ENCODE data around the gene IQCM. TPM values are rescaled to one million over a fixed set of nuclear protein-coding genes. Genes with fewer than 3 reads are reported as not detected.
"Not testable (repeated sequence)": the region's sequence is repeated elsewhere in the genome, so short reads cannot be mapped to it uniquely, and the experiment has no call there.

The IQCM gene
- total RNA-seq, 4 donors from 2014 or later: not detected

- 86 to 88% methylated on average over 2 of the region's 2 CpGs for WGBS, 2 donors
- DNase-seq: no peak
- intact Hi-C loops (cut with DNase I): no loop called here
- H3K27ac ChIP-seq: no peak overlapping the region
- no peaks in the 10 kb centered on the region for H3K9me3 ChIP-seq
- TF ChIP-seq CTCF (IDR thresholded peaks at IDR 0.05): no peak
- TF ChIP-seq POLR2A (IDR thresholded peaks at IDR 0.05): no peak
- H3K27me3 ChIP-seq: no peaks in the 10 kb centered on the region
- no peak overlapping the region for H3K4me3 ChIP-seq
- no peaks in the 10 kb centered on the region for H3K4me1 ChIP-seq
- H3K36me3 ChIP-seq: no peaks in the 10 kb centered on the region
Observed at GRCh38 chr4:149511558-149512298, 303.9 kb downstream of the IQCM start.

DNA sequence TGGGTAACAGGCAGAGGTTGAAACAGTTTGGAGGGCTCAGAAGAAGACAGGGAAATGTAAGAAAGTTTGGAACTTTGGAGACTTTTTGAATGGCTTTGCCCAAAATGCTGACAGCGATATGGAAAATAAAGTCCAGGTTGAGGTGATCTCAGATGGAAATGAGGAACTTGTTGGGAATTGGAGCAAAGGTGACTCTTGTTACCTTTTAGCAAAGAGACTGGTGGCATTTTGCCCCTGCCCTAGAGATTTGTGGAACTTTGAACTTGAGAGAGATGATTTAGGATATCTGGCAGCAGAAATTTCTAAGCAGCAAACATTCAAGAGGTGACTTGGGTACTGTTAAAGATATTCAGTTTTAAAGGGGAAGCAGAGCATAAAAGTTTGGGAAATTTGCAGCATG lies 308.3 kb downstream of the IQCM start:
- H3K9me3 ChIP-seq; H3K27ac ChIP-seq; H3K4me1 ChIP-seq; H3K36me3 ChIP-seq; DNase-seq; intact Hi-C loops (cut with DNase I); H3K4me3 ChIP-seq; H3K27me3 ChIP-seq: not testable (repeated sequence)
- WGBS, 2 donors: 92 to 95% methylated on average over 1 of the region's 1 CpG

- 58 to 67% methylated on average over 2 of the region's 2 CpGs for WGBS, 2 donors
- Histone ChIP-seq H3K27ac (no peak overlapping the region), H3K27me3 (no peaks in the 10 kb centered on the region), H3K4me1 (no peaks in the 10 kb centered on the region), H3K9me3 (no peaks in the 10 kb centered on the region), H3K36me3 (no peaks in the 10 kb centered on the region), H3K4me3 (no peak overlapping the region)
- DNase-seq: no peak
- intact Hi-C loops (cut with DNase I): no loop called here
- TF ChIP-seq POLR2A (IDR thresholded peaks at IDR 0.05): no peak
- TF ChIP-seq CTCF (IDR thresholded peaks at IDR 0.05): no peak
Observed at GRCh38 chr4:149500806-149501205, 314.8 kb downstream of the IQCM start.

- H3K27me3 ChIP-seq: no peaks in the 10 kb centered on the region
- no peak for DNase-seq
- WGBS, 2 donors: 65 to 69% methylated on average over 2 of the region's 2 CpGs
- intact Hi-C loops (cut with DNase I): no loop called here
- no peaks in the 10 kb centered on the region for H3K9me3 ChIP-seq
- TF ChIP-seq POLR2A (IDR thresholded peaks at IDR 0.05): no peak
- no peak for TF ChIP-seq CTCF (IDR thresholded peaks at IDR 0.05)
- no peaks in the 10 kb centered on the region for H3K36me3 ChIP-seq
- H3K4me1 ChIP-seq: no peaks in the 10 kb centered on the region
- no peak overlapping the region for H3K27ac ChIP-seq
- H3K4me3 ChIP-seq: no peak overlapping the region
Observed at GRCh38 chr4:149499726-149500125, 315.9 kb downstream of the IQCM start.

DNA sequence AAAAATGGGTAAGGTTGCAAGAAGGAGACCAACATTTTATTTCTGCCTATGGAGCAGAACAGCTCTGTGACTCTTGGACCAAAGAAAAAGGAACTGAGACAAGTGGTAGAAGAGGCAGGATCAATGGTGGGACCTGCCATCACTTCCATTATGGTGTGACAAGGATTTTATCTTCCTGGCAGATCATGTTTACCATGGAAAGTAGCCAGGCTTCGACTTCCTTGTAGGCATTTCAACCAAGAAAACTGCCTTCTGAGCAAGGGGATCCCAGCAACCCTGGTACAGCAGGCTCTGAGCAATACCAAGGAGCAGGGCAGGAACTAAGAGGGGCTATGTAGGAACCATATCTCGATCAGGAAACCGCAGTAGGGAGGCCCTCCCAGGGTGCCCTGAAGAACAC lies 317.4 kb downstream of the IQCM start:
- Histone ChIP-seq H3K4me1 (no peaks in the 10 kb centered on the region), H3K36me3 (no peaks in the 10 kb centered on the region), H3K27me3 (no peaks in the 10 kb centered on the region), H3K27ac (no peak overlapping the region), H3K4me3 (no peak overlapping the region), H3K9me3 (no peaks in the 10 kb centered on the region)
- DNase-seq: no peak
- intact Hi-C loops (cut with DNase I): no loop called here
- 24 to 43% methylated on average over 3 of the region's 3 CpGs for WGBS, 2 donors
- TF ChIP-seq POLR2A (IDR thresholded peaks at IDR 0.05) (no peak), CTCF (IDR thresholded peaks at IDR 0.05) (no peak)

DNA sequence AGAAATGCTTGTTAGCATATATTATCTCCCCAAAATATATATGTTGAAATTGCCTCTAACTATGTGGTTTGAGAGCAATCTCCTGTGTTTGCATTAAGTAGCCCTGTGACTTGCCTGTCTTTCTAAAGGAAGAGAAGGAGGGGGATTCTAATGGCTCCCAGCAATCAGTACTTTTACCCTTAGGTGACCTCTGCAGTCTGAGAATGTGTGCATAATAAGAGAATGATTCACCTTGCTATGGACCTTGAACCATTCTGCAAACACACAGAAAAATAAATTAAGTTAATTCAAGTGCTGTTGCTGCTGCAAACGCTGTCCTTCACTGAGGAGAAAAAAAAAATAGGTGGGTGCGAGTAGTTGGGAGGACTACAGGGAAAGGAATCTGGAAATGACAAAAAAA lies 322.2 kb downstream of the IQCM start:
- Histone ChIP-seq H3K36me3 (no peaks in the 10 kb centered on the region), H3K9me3 (no peaks in the 10 kb centered on the region), H3K4me1 (no peaks in the 10 kb centered on the region), H3K27ac (no peak overlapping the region), H3K4me3 (no peak overlapping the region), H3K27me3 (no peaks in the 10 kb centered on the region)
- DNase-seq: no peak
- intact Hi-C loops (cut with DNase I): no loop called here
- TF ChIP-seq POLR2A (IDR thresholded peaks at IDR 0.05) (no peak), CTCF (IDR thresholded peaks at IDR 0.05) (no peak)
- 65 to 71% methylated on average over 2 of the region's 2 CpGs for WGBS, 2 donors

Data from esophagus squamous epithelium (tissue), 5 donors.